Measurements from ENCODE around the gene ERGIC2.
"Not testable (repeated sequence)": the region's sequence is repeated elsewhere in the genome, so short reads cannot be mapped to it uniquely, and the experiment has no call there.

The ERGIC2 gene

DNA sequence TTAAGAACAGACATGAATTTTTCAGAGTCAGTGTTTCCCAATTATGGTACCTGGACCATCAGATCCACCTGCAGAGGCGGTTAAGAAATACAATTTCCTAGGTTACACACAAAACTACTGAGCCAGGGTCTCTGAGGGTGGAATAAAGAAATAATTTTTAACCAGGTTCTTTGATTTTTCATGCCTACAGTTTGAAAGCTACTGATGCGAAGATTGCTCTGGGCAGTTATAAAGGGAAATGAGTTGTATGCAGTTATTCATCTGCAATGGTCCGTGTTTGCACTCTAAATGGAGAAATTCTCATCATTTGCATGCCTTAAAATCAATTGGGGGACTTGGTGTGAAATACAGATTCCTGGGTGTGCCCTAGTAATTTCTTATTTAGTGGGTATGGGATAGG lies 89.7 kb downstream of the ERGIC2 start:
- DNase-seq = no peak

DNA sequence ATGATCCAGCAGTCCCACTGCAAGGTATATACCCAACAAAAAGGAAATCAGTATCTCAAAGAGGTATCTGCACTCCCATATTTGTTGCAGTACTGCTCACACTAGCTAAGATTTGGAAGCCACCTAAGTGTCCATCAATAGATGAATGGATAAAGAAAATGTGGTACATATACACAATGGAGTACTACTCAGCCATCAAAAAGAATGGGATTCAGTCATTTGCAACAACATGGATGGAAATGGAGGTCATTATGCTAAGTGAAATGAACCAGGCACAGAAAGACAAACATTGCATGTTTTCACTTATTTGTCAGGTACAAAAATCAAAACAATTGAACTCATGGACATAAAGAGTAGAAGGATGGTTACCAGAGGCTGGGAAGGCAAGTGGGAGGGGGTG lies 90.5 kb downstream of the ERGIC2 start:
- not testable (repeated sequence) for DNase-seq

DNA sequence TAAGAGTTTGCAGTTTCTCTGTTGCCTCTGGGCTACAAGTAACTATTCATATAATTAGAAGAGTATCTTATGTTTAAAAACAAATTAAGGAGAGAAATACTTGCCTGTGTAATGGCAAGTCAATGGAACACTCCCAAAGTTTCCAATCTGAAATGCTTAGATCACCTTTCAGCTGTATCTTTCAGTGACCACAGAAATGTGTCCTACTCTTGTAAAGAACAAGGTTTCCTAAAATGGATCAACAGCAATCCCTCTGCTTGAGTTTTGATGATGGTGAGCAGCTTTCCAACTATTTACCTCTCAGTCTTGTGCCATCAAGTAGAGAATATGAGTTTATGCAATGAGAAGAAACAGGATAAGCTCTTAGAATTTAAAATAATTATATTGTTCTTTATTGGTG lies 92.9 kb downstream of the ERGIC2 start:
- DNase-seq = no peak

DNA sequence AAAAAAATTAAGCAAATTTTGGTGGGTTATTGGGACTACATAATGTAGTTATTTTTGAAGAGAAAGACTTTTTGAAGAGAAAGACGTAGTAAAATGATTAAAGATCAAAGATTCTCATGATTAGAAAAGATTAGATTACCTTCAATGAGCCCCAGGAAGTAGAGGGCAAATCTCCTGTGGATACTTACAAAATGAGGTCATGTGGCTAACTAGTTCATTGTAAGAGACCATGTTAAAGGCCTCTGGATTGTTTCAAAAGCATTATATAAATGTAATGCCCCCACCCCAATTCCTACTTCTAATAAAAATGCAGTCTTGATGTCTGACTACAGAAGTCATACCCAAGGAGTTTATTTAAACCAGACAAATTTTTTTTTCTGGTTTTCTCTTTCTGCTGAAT lies 93.3 kb downstream of the ERGIC2 start:
- DNase-seq = no peak
